HepG2 (cell line): ENCODE measurements around the gene DPF1. TPM values are rescaled to one million over a fixed set of nuclear protein-coding genes. Genes with fewer than 3 reads are reported as not detected.

Experiments used
- ATAC-seq: fragments of 200-7000 bp; cut with Tn5 transposase; 3 replicates; pipeline ENCODE4 v1.9.1; 2020; ENCODE audit warnings: mild to moderate bottlenecking, moderate library complexity
- BruUV-seq: library from RNA; stranded (reverse); fragments of 400-500 nt; replicated peaks from 2 replicates; lab custom pipeline; 2021; lab: Mats Ljungman, UMichigan
- CTCF ChIA-PET: fragments of 300-600 bp; formaldehyde crosslinking; extraction: SDS; loops from one replicate; lab custom pipeline; 2021; ENCODE audit warnings: low total read pairs, inconsistent platforms, low intra/inter-chr PET ratio; lab: Yijun Ruan, JAX
- POLR2A ChIA-PET: fragments of 350-600 bp; sonication (Branson Sonifier 250); formaldehyde crosslinking; loops from one replicate; lab custom pipeline; 2020; ENCODE audit warnings: antibody characterized with exemption, inconsistent platforms; lab: Yijun Ruan, JAX
- DNase-seq: peaks from one replicate; pipeline ENCODE4 v3.0.0-alpha.2; 2015; ENCODE audit warnings: low spot score
- FAIRE-seq: peaks from 3 replicates; lab custom pipeline; 2011; peaks lifted over from hg19 to GRCh38; lab: Jason Lieb, UNC
- H2AFZ ChIP-seq: one replicate; pipeline ENCODE4 v1.6.1; 2011; ENCODE audit warnings: low read length, inconsistent platforms
- H3K27ac ChIP-seq: fragments of 300-600 bp; 3 replicates; pipeline ENCODE4 v1.8.0; 2011; ENCODE audit warnings: mixed run types, mild to moderate bottlenecking, mixed read lengths, low read length, inconsistent platforms; ENCODE audit not compliant: insufficient read depth; ENCODE audit errors: extremely low read length
- H3K27me3 ChIP-seq, 2 experiments: fragments of 200-600 bp in 1 of 2; 2 replicates in 1 of 2; 3 replicates in 1 of 2; pipeline versions ENCODE4 v1.6.0 to v1.8.0; 2011; ENCODE audit warnings: low read length in 2 of 2, mild to moderate bottlenecking in 2 of 2, moderate library complexity in 2 of 2, inconsistent platforms in 1 of 2; ENCODE audit not compliant: insufficient read depth in 2 of 2, control insufficient read depth in 1 of 2
- H3K36me3 ChIP-seq, 2 experiments: fragments of 200-600 bp in 1 of 2; replicated peaks in 1 of 2; 2 replicates in 1 of 2; 3 replicates in 1 of 2; pipeline versions ENCODE4 v1.5.1 to v1.8.0; 2011; ENCODE audit warnings: low read length in 2 of 2, inconsistent platforms in 1 of 2; ENCODE audit not compliant: insufficient read depth in 2 of 2, control insufficient read depth in 1 of 2
- H3K4me1 ChIP-seq: 2 replicates; pipeline ENCODE4 v1.5.1; 2012; ENCODE audit warnings: low read length, inconsistent platforms; ENCODE audit not compliant: insufficient read depth
- H3K4me2 ChIP-seq: 2 replicates; pipeline ENCODE4 v1.6.0; 2011; ENCODE audit warnings: low read depth, low read length, inconsistent platforms
- H3K4me3 ChIP-seq, 3 experiments: fragments of 200-600 bp in 1 of 3; sonication (generic), shearing (Covaris generic) in 1 of 3; replicated peaks in 1 of 3; 2 replicates each; pipeline ENCODE4 v1.5.1; 2011 to 2016; ENCODE audit warnings: low read length in 3 of 3, inconsistent platforms in 2 of 3, low read depth in 2 of 3, mild to moderate bottlenecking in 2 of 3, control low read depth in 1 of 3, mixed read lengths in 1 of 3; ENCODE audit not compliant: insufficient read depth in 1 of 3
- H3K79me2 ChIP-seq: one replicate; pipeline ENCODE4 v1.6.1; 2011; ENCODE audit warnings: low read length, inconsistent platforms; ENCODE audit not compliant: insufficient read depth
- H3K9ac ChIP-seq: 2 replicates; pipeline ENCODE4 v1.6.0; 2011; ENCODE audit warnings: mild to moderate bottlenecking, low read depth, low read length, inconsistent platforms; ENCODE audit not compliant: insufficient read depth
- H3K9me3 ChIP-seq: 2 replicates; pipeline ENCODE4 v1.5.1; 2012; ENCODE audit warnings: mild to moderate bottlenecking, low read length
- H4K20me1 ChIP-seq: 2 replicates; pipeline ENCODE4 v1.6.0; 2011; ENCODE audit warnings: inconsistent platforms, mild to moderate bottlenecking, low read length, moderate library complexity; ENCODE audit not compliant: insufficient read depth
- ATF1 ChIP-seq: IDR thresholded peaks from 2 replicates; pipeline ENCODE4 v1.6.1; 2016; ENCODE audit warnings: mild to moderate bottlenecking, control low read depth
- BATF2 ChIP-seq: sonication (generic); formaldehyde crosslinking; IDR thresholded peaks from 2 replicates; pipeline ENCODE4 v1.8.0; 2022; ENCODE audit warnings: mild to moderate bottlenecking, missing genetic modification reagents, moderate library complexity
- ESRRA ChIP-seq: sonication (generic); formaldehyde crosslinking; IDR thresholded peaks from 2 replicates; pipeline ENCODE4 v1.5.1; 2020; ENCODE audit warnings: mild to moderate bottlenecking, low read depth, missing genetic modification reagents
- MYC ChIP-seq: sonication (generic); formaldehyde crosslinking; IDR thresholded peaks from 2 replicates; pipeline ENCODE4 v1.9.0; 2021; ENCODE audit warnings: missing genetic modification reagents, borderline replicate concordance
- NR2C2 ChIP-seq: sonication (generic); formaldehyde crosslinking; IDR thresholded peaks from 2 replicates; pipeline ENCODE4 v1.4.0; 2020; ENCODE audit warnings: missing genetic modification reagents, mild to moderate bottlenecking, moderate library complexity, borderline replicate concordance
- NR2F6 ChIP-seq, 2 experiments: IDR thresholded peaks; 2 replicates each; pipeline ENCODE4 v1.6.1; 2016; ENCODE audit warnings: antibody characterized with exemption in 1 of 2, mild to moderate bottlenecking in 1 of 2
- RFX1 ChIP-seq: fragments of 450-650 bp; IDR thresholded peaks from 2 replicates; pipeline ENCODE4 v1.6.1; 2017
- TEAD3 ChIP-seq: optimal IDR thresholded peaks from 2 replicates; pipeline ENCODE3; 2016; ENCODE audit warnings: borderline replicate concordance
- ZMYM4 ChIP-seq: sonication (generic); formaldehyde crosslinking; IDR thresholded peaks from 2 replicates; pipeline ENCODE4 v1.8.1; 2023; ENCODE audit warnings: mild to moderate bottlenecking, missing genetic modification reagents
- ZNF30 ChIP-seq: sonication (generic); formaldehyde crosslinking; IDR thresholded peaks from 2 replicates; pipeline ENCODE4 v1.5.0; 2020; ENCODE audit warnings: mild to moderate bottlenecking, missing genetic modification reagents
- ZNF33B ChIP-seq: sonication (generic); formaldehyde crosslinking; IDR thresholded peaks from 2 replicates; pipeline ENCODE4 v1.5.1; 2020; ENCODE audit warnings: mild to moderate bottlenecking, missing genetic modification reagents
- ZNF7 ChIP-seq: IDR thresholded peaks from 2 replicates; pipeline ENCODE4 v1.6.1; 2016; ENCODE audit warnings: missing biosample characterization, missing genetic modification reagents
- ZNF770 ChIP-seq: sonication (generic); formaldehyde crosslinking; IDR thresholded peaks from 2 replicates; pipeline ENCODE4 v1.5.0; 2020; ENCODE audit warnings: mild to moderate bottlenecking, missing genetic modification reagents
- WGBS: methylation state at CpG from one replicate; pipeline ENCODE4 v1.1.6; 2017; ENCODE audit warnings: low lambda C conversion rate; 5-methylcytosine and 5-hydroxymethylcytosine counted together
- in situ Hi-C: cut with HindIII; loops from 2 replicates; pipeline ENCODE4 v1.10.0; 2017; ENCODE audit warnings: low pct_unique_long_range_greater_than_20kb; ENCODE audit not compliant: extremely low pct_ligation_motif_present
- intact Hi-C: fragments of 100-400 bp; cut with micrococcal nuclease; formaldehyde crosslinking; loops from one replicate; pipeline ENCODE4 v1.10.0; 2022; ENCODE audit not compliant: unreplicated experiment
- polyA plus RNA-seq, 8 experiments: library from polyadenylated mRNA; depleted of rRNA in 3 of 8; stranded (reverse) in 7 of 8; unstranded in 1 of 8; fragments of >200 nt; fragmentation: Illumina TruSeq in 4 of 8; extraction: Trizol in 4 of 8; gene quantifications; 2 replicates each; pipeline versions ENCODE4 v1.2.1 to v1.2.3, GENCODE V29; 2011 to 2016; ENCODE audit warnings: low read depth in 4 of 8, missing spikeins in 1 of 8, mixed read lengths in 1 of 8; ENCODE audit not compliant: insufficient read depth in 1 of 8
- total RNA-seq, 5 experiments: library from RNA; depleted of rRNA; stranded (reverse); fragments of >200 nt; fragmentation: Illumina TruSeq; extraction: Trizol; gene quantifications; 2 replicates each; pipeline ENCODE4 v1.2.3, GENCODE V29; 2016; ENCODE audit warnings: low read depth in 1 of 5
- TF ChIP-seq, protein P1 (sequence below): sonication (generic); formaldehyde crosslinking; IDR thresholded peaks from 2 replicates; pipeline ENCODE4 v1.8.1; 2023; ENCODE audit warnings: mild to moderate bottlenecking, inconsistent platforms, moderate library complexity, missing genetic modification reagents, borderline replicate concordance
- TF ChIP-seq, protein P2 (sequence below): sonication (generic); formaldehyde crosslinking; conservative IDR thresholded peaks from 2 replicates; pipeline ENCODE4 v1.8.1; 2023; ENCODE audit warnings: missing genetic modification reagents
- TF ChIP-seq, protein P3 (sequence below): sonication (generic); formaldehyde crosslinking; IDR thresholded peaks from 2 replicates; pipeline ENCODE4 v1.5.1; 2020; ENCODE audit warnings: mild to moderate bottlenecking, missing genetic modification reagents, moderate library complexity

Gene DPF1
- total and polyA plus RNA-seq, 2 of the 13 experiments (the other 11 are each of a cell fraction or from before 2014, with no cell fraction given) = 1.0 to 3.2 TPM

GRCh38 chr19:38196948-38197656 is 26.9 kb downstream of the DPF1 start (continued):
- TF ChIP-seq, protein P1, sequence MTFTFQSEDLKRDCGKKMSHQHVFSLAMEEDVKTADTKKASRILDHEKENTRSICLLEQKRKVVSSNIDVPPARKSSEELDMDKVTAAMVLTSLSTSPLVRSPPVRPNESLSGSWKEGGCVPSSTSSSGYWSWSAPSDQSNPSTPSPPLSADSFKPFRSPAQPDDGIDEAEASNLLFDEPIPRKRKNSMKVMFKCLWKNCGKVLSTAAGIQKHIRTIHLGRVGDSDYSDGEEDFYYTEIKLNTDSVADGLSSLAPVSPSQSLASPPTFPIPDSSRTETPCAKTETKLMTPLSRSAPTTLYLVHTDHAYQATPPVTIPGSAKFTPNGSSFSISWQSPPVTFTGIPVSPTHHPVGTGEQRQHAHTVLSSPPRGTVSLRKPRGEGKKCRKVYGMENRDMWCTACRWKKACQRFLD (CRISPR knock-in tag) = no peak
- TF ChIP-seq ZNF33B (CRISPR knock-in tag) (no peak), MYC (CRISPR knock-in tag) (no peak), BATF2 (CRISPR knock-in tag) (no peak), TEAD3 (CRISPR knock-in tag) (no peak)
- TF ChIP-seq, protein P2, sequence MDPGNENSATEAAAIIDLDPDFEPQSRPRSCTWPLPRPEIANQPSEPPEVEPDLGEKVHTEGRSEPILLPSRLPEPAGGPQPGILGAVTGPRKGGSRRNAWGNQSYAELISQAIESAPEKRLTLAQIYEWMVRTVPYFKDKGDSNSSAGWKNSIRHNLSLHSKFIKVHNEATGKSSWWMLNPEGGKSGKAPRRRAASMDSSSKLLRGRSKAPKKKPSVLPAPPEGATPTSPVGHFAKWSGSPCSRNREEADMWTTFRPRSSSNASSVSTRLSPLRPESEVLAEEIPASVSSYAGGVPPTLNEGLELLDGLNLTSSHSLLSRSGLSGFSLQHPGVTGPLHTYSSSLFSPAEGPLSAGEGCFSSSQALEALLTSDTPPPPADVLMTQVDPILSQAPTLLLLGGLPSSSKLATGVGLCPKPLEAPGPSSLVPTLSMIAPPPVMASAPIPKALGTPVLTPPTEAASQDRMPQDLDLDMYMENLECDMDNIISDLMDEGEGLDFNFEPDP (CRISPR knock-in tag) = no peak

GRCh38 chr19:38196245-38196837 is 27.7 kb downstream of the DPF1 start:
- no peak for FAIRE-seq
- no peak for DNase-seq
- Histone ChIP-seq H3K9me3 (no peaks in the 10 kb centered on the region), H3K4me1 (peaks cover 13% of the 10 kb centered on the region), H3K9ac (no peak overlapping the region), H3K4me2 (no peak overlapping the region), H3K36me3 (no peaks in the 10 kb centered on the region), H2AFZ (no peak overlapping the region), H4K20me1 (no peaks in the 10 kb centered on the region), H3K27me3 (no peaks in the 10 kb centered on the region), H3K27ac (no peak overlapping the region), H3K79me2 (no peaks in the 10 kb centered on the region), H3K4me3 (no peak overlapping the region)
- intact Hi-C loops (no loop called here), in situ Hi-C loops (no loop called here)
- ChIA-PET CTCF (no interaction called here), POLR2A (no interaction called here)
- 93% methylated on average over 13 of the region's 13 CpGs for WGBS
- BruUV-seq = no TSS peak
- no peak for ATAC-seq
- TF ChIP-seq ATF1 (CRISPR knock-in tag) (no peak), ZMYM4 (CRISPR knock-in tag) (no peak), ZNF7 (no peak), RFX1 (no peak), NR2C2 (CRISPR knock-in tag) (0 out of 2 replicates have a peak, but pooled peaks have one; percentile 33), NR2F6 (IDR thresholded peaks at IDR 0.05) (peak; percentile 57; the same call in 1 of the 2 replicates), NR2F6 (CRISPR knock-in tag; IDR thresholded peaks at IDR 0.05) (no peak), ZNF770 (CRISPR knock-in tag) (no peak), ZNF30 (CRISPR knock-in tag) (no peak), ESRRA (CRISPR knock-in tag) (peak; percentile 88)
- TF ChIP-seq, protein P3, sequence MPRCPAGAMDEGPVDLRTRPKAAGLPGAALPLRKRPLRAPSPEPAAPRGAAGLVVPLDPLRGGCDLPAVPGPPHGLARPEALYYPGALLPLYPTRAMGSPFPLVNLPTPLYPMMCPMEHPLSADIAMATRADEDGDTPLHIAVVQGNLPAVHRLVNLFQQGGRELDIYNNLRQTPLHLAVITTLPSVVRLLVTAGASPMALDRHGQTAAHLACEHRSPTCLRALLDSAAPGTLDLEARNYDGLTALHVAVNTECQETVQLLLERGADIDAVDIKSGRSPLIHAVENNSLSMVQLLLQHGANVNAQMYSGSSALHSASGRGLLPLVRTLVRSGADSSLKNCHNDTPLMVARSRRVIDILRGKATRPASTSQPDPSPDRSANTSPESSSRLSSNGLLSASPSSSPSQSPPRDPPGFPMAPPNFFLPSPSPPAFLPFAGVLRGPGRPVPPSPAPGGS (CRISPR knock-in tag) = no peak
